A673 (cell line): ENCODE results near the gene TRIM65. TPM values are rescaled to one million over a fixed set of nuclear protein-coding genes. Genes with fewer than 3 reads are reported as not detected.

Source experiments
- BruUV-seq: library from RNA; stranded (reverse); fragments of 400-500 nt; replicated peaks from 2 replicates; lab custom pipeline; 2021; lab: Mats Ljungman, UMichigan
- CTCF ChIA-PET: fragments of 300-600 bp; sonication (Branson Sonifier 250); formaldehyde crosslinking; loops from one replicate; lab custom pipeline; 2022; ENCODE audit warnings: antibody characterized with exemption; lab: Charles Lee
- POLR2A ChIA-PET: fragments of 300-600 bp; sonication (Branson Sonifier 250); formaldehyde crosslinking; loops from one replicate; lab custom pipeline; 2022; ENCODE audit warnings: antibody characterized with exemption; ENCODE audit not compliant: low non-redundant PET; lab: Charles Lee
- DNase-seq: peaks from one replicate; pipeline ENCODE4 v3.0.0-alpha.2; 2015; ENCODE audit warnings: low spot score
- H3K27ac ChIP-seq: fragments of 200-600 bp; sonication (generic); 2 replicates; pipeline ENCODE4 v1.5.1; 2016; ENCODE audit warnings: mixed run types, low read depth, mild to moderate bottlenecking, mixed read lengths, antibody characterized with exemption, low read length; ENCODE audit not compliant: poor library complexity, severe bottlenecking
- H3K27me3 ChIP-seq: fragments of 200-600 bp; sonication (generic); replicated peaks from 2 replicates; pipeline ENCODE4 v1.6.1; 2017; ENCODE audit warnings: mixed run types, low read depth, mild to moderate bottlenecking, mixed read lengths, antibody characterized with exemption, low read length; ENCODE audit not compliant: insufficient read depth, poor library complexity
- H3K36me3 ChIP-seq: fragments of 200-600 bp; sonication (generic); 2 replicates; pipeline ENCODE4 v1.6.1; 2016; ENCODE audit warnings: mixed run types, mild to moderate bottlenecking, mixed read lengths, antibody characterized with exemption, low read length; ENCODE audit not compliant: insufficient read depth, poor library complexity, severe bottlenecking
- H3K4me1 ChIP-seq: fragments of 200-600 bp; sonication (generic); 2 replicates; pipeline ENCODE4 v1.6.1; 2017; ENCODE audit warnings: mixed run types, mild to moderate bottlenecking, mixed read lengths, antibody characterized with exemption, low read length; ENCODE audit not compliant: insufficient read depth, poor library complexity, severe bottlenecking
- H3K4me3 ChIP-seq: fragments of 200-600 bp; sonication (generic); 2 replicates; pipeline ENCODE4 v1.5.1; 2016; ENCODE audit warnings: low read depth, mixed run types, mild to moderate bottlenecking, mixed read lengths, low read length; ENCODE audit not compliant: poor library complexity, severe bottlenecking
- H3K9me3 ChIP-seq: fragments of 200-600 bp; sonication (generic); 2 replicates; pipeline ENCODE4 v1.6.1; 2016; ENCODE audit warnings: mixed run types, low read depth, mild to moderate bottlenecking, mixed read lengths, antibody characterized with exemption, low read length; ENCODE audit not compliant: poor library complexity, severe bottlenecking
- EZH2 ChIP-seq: fragments of 200-600 bp; sonication (generic); IDR thresholded peaks from 2 replicates; pipeline ENCODE4 v1.6.1; 2017; ENCODE audit warnings: borderline replicate concordance, low read depth, mild to moderate bottlenecking, mixed read lengths, antibody characterized with exemption, low read length; ENCODE audit not compliant: poor library complexity, severe bottlenecking
- intact Hi-C: fragments of 100-400 bp; cut with micrococcal nuclease; formaldehyde crosslinking; loops from one replicate; pipeline ENCODE4 v1.10.0; 2022; ENCODE audit not compliant: unreplicated experiment
- total RNA-seq: library from RNA; stranded (reverse); gene quantifications from 2 replicates; pipeline ENCODE4 v1.2.3, GENCODE V29; 2021
- TF ChIP-seq, protein P1 (sequence below): fragments of 300-800, 200-600 bp; sonication (generic); conservative IDR thresholded peaks from 2 replicates; pipeline ENCODE4 v1.5.1; 2017; ENCODE audit warnings: low read depth, mild to moderate bottlenecking, antibody characterized with exemption, low read length, moderate library complexity, mixed read lengths

TRIM65 gene
- total RNA-seq, 1 experiment from 2014 or later, result 47.9 TPM

DNA sequence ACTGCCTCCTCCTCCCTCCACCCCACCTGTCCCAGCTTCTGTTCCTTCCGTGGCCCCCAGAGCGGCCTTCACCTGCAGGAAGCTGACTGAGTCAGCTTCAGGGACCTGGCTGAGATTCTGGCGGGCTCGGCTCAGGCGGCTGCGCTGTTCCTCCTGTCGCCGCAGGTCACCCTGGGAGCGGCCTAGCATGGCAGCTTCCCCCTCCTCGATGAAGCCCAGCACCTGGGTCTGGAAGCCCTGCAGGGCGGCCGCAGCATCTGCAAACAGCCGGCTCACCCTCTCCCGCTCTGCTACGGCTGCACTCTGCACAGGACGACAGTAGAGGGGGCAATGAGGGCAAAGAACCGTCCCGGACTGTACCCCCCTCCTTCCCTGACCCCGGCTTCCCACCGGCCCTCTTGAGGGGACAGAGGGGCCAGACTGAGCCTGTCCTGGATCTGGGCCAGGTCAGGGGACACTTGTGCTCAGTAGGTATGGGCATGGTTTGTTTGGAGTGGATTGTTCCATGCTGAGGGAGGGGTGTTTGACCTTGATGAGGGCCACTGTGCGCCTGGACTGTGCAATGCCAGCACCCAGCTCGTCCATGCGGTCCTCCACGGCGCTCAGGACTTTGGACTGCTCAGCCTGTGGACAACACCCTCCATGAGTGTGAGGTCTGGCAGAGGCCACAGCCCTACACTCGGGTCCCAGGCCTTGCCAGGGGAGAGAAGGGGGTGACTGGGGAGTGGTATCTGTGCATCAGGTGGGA is 20.4 kb downstream of the TRIM65 start:
- CTCF ChIA-PET, result interaction anchor here (1.2 kb wide), 1 partner anchor 20 kb away, joined by 3 read pairs; no protein-coding TSS in a partner anchor
- no peak for DNase-seq
- Histone ChIP-seq H3K36me3 (no peaks in the 10 kb centered on the region), H3K9me3 (no peaks in the 10 kb centered on the region), H3K4me3 (no peak overlapping the region), H3K27me3 (peaks cover 13% of the 10 kb centered on the region), H3K27ac (no peak overlapping the region), H3K4me1 (peaks cover 16% of the 10 kb centered on the region)
- no TSS peak for BruUV-seq
- POLR2A ChIA-PET, result no interaction called here
- no peak for TF ChIP-seq EZH2
- TF ChIP-seq, protein P1, sequence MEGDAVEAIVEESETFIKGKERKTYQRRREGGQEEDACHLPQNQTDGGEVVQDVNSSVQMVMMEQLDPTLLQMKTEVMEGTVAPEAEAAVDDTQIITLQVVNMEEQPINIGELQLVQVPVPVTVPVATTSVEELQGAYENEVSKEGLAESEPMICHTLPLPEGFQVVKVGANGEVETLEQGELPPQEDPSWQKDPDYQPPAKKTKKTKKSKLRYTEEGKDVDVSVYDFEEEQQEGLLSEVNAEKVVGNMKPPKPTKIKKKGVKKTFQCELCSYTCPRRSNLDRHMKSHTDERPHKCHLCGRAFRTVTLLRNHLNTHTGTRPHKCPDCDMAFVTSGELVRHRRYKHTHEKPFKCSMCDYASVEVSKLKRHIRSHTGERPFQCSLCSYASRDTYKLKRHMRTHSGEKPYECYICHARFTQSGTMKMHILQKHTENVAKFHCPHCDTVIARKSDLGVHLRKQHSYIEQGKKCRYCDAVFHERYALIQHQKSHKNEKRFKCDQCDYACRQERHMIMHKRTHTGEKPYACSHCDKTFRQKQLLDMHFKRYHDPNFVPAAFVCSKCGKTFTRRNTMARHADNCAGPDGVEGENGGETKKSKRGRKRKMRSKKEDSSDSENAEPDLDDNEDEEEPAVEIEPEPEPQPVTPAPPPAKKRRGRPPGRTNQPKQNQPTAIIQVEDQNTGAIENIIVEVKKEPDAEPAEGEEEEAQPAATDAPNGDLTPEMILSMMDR, result no peak
- intact Hi-C loops, result no loop called here

DNA sequence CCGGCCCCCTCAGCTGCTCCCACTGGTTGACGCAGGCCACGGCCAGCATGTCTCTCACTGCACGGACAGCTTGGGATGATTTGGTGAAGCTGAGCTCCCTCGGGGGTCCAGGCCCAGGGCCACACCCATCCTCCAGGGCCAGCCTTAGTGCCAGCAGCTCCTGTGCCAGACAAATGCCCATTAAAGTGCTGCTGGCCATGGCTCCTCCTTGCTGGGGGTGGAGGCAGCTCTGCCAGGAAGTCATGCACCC is 20.9 kb downstream of the TRIM65 start:
- peaks cover 13% of the 10 kb centered on the region for H3K27me3 ChIP-seq
- ChIA-PET CTCF (interaction anchor here (1.2 kb wide), 1 partner anchor 20 kb away, joined by 3 read pairs; no protein-coding TSS in a partner anchor), POLR2A (no interaction called here)
- intact Hi-C loops, result no loop called here
- no peak for TF ChIP-seq EZH2
- TF ChIP-seq, protein P1, result no peak
- H3K9me3 ChIP-seq, result no peaks in the 10 kb centered on the region
- no peaks in the 10 kb centered on the region for H3K36me3 ChIP-seq
- no peak overlapping the region for H3K27ac ChIP-seq
- peaks cover 16% of the 10 kb centered on the region for H3K4me1 ChIP-seq
- DNase-seq, result no peak
- BruUV-seq, result no TSS peak
- no peak overlapping the region for H3K4me3 ChIP-seq

DNA sequence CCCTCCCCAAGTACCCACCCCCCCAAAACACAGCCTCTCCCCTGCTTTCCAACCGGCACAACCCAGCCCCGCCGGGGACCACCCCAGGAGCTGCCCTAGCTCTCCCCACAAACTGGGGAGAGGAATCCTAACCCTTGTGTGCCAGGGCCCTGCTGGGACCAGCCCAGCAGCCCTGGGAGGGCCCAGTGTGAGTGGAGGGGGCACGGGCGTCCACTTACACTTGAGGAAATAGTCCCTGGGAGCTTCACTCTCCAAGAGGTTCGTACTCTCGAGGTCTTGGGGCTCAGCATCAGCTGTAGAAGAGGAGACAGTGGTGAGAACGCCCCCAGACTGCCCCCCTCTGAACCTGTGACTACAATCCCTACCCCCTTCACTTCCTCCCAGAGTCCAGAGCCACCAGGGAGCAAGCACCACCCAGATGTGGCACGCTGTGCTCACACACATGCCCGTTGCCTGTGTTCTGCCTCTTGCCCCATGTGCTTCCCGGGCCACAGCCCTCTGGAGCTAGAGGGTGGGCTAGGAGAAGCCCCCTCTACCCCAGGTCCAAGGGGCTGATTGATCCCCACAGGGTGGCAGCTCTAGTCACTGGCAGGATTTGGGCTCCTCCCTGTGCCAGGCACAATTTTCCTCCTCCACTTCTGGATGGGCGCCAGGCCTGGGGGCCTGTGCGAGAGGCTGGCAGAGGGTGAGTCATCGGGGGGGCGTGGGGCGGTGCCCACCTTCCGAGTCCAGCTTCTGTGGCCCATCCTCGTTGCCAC is 21.4 kb downstream of the TRIM65 start:
- Histone ChIP-seq H3K4me3 (no peak overlapping the region), H3K36me3 (no peaks in the 10 kb centered on the region), H3K4me1 (peaks cover 16% of the 10 kb centered on the region), H3K27ac (no peak overlapping the region), H3K27me3 (peaks cover 13% of the 10 kb centered on the region), H3K9me3 (no peaks in the 10 kb centered on the region)
- TF ChIP-seq, protein P1, result no peak
- no peak for TF ChIP-seq EZH2
- no peak for DNase-seq
- BruUV-seq, result no TSS peak
- CTCF ChIA-PET, result interaction anchor here (1.2 kb wide), 1 partner anchor 19 kb away, joined by 3 read pairs; no protein-coding TSS in a partner anchor
- intact Hi-C loops, result no loop called here
- POLR2A ChIA-PET, result no interaction called here
